ENCODE results near the gene SLC12A5.

Gene SLC12A5

DNA sequence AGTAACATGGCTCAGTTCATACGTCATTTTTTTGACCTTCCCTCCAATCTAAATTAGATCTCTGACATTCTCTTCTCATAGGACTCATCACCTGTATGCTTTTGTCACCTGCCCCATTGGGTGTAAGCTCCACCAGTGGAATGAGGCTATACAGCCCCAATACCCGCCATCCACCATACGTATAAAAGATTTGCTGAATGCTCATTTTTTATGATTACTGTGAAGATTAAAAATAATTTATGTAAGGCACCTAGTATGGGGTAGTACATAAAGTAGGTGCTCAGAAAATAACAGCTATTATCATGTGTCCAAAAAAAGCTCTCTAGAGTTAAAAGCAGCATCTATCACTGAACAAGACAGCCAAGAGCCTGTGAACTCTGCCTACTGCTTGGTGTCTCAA is 36.7 kb downstream of the SLC12A5 start:
- Histone ChIP-seq H3K9me2 (replicated peaks; ENCODE audit: insufficient read depth, low read length) (no peaks in the 10 kb centered on the region), H3F3A (ENCODE audit: insufficient read depth, low read length) (peaks cover under 1% of the 10 kb centered on the region; the same call in 1 of the 2 replicates), H3K79me2 (ENCODE audit: low read length) (no peaks in the 10 kb centered on the region), H3K4me2 (ENCODE audit: low read depth, low read length) (no peak overlapping the region), H3K27ac (ENCODE audit: low read length) (no peak overlapping the region), H3K9ac (ENCODE audit: low read length) (no peak overlapping the region), H3K4me1 (ENCODE audit: low read length) (peaks cover 8% of the 10 kb centered on the region), H3K36me3 (replicated peaks; ENCODE audit: insufficient read depth, low read length) (peaks cover 19% of the 10 kb centered on the region; the same call in 1 of the 2 replicates), H3K27me3 (replicated peaks; ENCODE audit: insufficient read depth, low read length) (no peaks in the 10 kb centered on the region), H4K20me1 (ENCODE audit: insufficient read depth, low read length) (no peaks in the 10 kb centered on the region), H3K9me3 (replicated peaks; ENCODE audit: insufficient read depth, low read length) (no peaks in the 10 kb centered on the region), H3K4me3 (ENCODE audit: low read length) (no peak overlapping the region), H2AFZ (ENCODE audit: low read length) (no peak overlapping the region)
- TF ChIP-seq EZH2phosphoT487 (IDR thresholded peaks at IDR 0.05; ENCODE audit: low read length) (no peak), EZH2 (optimal IDR thresholded peaks at IDR 0.05; ENCODE audit: low read depth, low read length) (no peak)
- TF ChIP-seq, protein P1, sequence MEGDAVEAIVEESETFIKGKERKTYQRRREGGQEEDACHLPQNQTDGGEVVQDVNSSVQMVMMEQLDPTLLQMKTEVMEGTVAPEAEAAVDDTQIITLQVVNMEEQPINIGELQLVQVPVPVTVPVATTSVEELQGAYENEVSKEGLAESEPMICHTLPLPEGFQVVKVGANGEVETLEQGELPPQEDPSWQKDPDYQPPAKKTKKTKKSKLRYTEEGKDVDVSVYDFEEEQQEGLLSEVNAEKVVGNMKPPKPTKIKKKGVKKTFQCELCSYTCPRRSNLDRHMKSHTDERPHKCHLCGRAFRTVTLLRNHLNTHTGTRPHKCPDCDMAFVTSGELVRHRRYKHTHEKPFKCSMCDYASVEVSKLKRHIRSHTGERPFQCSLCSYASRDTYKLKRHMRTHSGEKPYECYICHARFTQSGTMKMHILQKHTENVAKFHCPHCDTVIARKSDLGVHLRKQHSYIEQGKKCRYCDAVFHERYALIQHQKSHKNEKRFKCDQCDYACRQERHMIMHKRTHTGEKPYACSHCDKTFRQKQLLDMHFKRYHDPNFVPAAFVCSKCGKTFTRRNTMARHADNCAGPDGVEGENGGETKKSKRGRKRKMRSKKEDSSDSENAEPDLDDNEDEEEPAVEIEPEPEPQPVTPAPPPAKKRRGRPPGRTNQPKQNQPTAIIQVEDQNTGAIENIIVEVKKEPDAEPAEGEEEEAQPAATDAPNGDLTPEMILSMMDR (IDR thresholded peaks at IDR 0.05; ENCODE audit: low read length): no peak
- DNase-seq: no peak

DNA sequence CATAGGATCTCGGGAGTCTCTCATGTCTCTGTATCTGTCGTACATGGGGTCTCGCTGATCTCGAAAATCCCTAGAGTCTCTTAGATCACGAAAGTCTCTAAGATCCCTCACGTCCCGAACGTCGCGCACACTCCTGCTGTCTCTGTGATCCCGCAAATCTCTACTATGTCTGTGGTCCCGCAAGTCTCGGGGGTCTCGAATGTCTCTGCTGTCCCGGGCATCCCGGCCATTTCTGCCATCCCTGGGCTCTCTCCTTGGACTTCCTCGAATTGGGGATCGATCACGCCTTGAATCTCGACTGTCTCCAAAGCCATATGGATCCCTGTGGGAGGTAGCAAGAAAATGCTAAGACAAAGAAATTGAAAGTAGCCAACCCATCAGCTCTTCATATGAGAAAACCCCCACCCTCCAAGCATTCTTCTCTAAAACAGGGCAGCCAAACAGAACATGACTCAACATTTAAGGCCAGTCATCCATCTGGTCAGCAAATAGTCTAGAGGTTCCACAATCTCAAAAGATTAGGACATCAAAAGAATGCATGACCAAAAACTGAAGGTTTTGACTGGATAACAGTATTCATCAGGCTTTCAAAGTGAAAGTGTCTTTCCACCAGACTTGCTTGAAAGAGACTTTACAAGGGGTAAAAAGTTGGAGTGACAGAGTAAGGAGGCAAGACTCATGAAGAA is 41.3 kb downstream of the SLC12A5 start:
- H3K27me3 ChIP-seq (replicated peaks; ENCODE audit: insufficient read depth, low read length): no peaks in the 10 kb centered on the region
- no peak overlapping the region for H3K4me3 ChIP-seq (ENCODE audit: low read length)
- TF ChIP-seq, protein P1 (IDR thresholded peaks at IDR 0.05; ENCODE audit: low read length): no peak
- TF ChIP-seq EZH2 (optimal IDR thresholded peaks at IDR 0.05; ENCODE audit: low read depth, low read length): no peak
- TF ChIP-seq EZH2phosphoT487 (IDR thresholded peaks at IDR 0.05; ENCODE audit: low read length): no peak
- H3K9ac ChIP-seq (ENCODE audit: low read length): no peak overlapping the region
- H3K27ac ChIP-seq (ENCODE audit: low read length): no peak overlapping the region
- H3F3A ChIP-seq (ENCODE audit: insufficient read depth, low read length): no peaks in the 10 kb centered on the region
- no peaks in the 10 kb centered on the region for H3K9me2 ChIP-seq (replicated peaks; ENCODE audit: insufficient read depth, low read length)
- no peak for DNase-seq
- no peaks in the 10 kb centered on the region for H3K4me1 ChIP-seq (ENCODE audit: low read length)
- H3K9me3 ChIP-seq (replicated peaks; ENCODE audit: insufficient read depth, low read length): no peaks in the 10 kb centered on the region
- peaks cover 5% of the 10 kb centered on the region; the same call in 1 of the 2 replicates for H3K36me3 ChIP-seq (replicated peaks; ENCODE audit: insufficient read depth, low read length)
- 0 out of 2 replicates have a peak, but pooled peaks cover 3% of the 10 kb centered on the region for H3K79me2 ChIP-seq (ENCODE audit: low read length)
- no peaks in the 10 kb centered on the region for H4K20me1 ChIP-seq (ENCODE audit: insufficient read depth, low read length)
- H2AFZ ChIP-seq (ENCODE audit: low read length): no peak overlapping the region
- H3K4me2 ChIP-seq (ENCODE audit: low read depth, low read length): no peak overlapping the region

DNA sequence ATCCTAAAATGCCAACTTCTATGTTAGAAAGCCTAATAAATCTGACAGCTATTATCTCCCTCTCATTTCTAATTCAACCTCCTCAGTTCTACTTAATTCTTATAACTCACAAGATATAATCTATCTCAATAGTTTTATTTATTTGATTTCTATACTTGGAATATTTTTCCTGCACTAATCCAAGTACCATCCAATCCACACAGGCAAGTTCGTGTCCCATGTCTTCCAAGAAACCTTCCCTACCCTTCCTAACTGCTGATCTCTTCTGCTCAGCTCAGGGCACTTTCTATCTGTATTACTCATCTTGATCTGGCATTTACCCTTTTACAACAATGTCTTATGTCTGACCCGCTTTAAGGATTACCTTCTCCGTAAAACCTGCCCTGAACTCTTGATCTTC is 42.6 kb downstream of the SLC12A5 start:
- H3K4me1 ChIP-seq (ENCODE audit: low read length): no peaks in the 10 kb centered on the region
- H3K4me2 ChIP-seq (ENCODE audit: low read depth, low read length): no peak overlapping the region
- TF ChIP-seq EZH2phosphoT487 (IDR thresholded peaks at IDR 0.05; ENCODE audit: low read length) (no peak), EZH2 (optimal IDR thresholded peaks at IDR 0.05; ENCODE audit: low read depth, low read length) (no peak)
- TF ChIP-seq, protein P1 (IDR thresholded peaks at IDR 0.05; ENCODE audit: low read length): no peak
- no peak overlapping the region for H3K9ac ChIP-seq (ENCODE audit: low read length)
- H3F3A ChIP-seq (ENCODE audit: insufficient read depth, low read length): no peaks in the 10 kb centered on the region
- no peak for DNase-seq
- peaks cover 5% of the 10 kb centered on the region; the same call in 1 of the 2 replicates for H3K36me3 ChIP-seq (replicated peaks; ENCODE audit: insufficient read depth, low read length)
- no peaks in the 10 kb centered on the region for H3K9me3 ChIP-seq (replicated peaks; ENCODE audit: insufficient read depth, low read length)
- no peaks in the 10 kb centered on the region for H3K9me2 ChIP-seq (replicated peaks; ENCODE audit: insufficient read depth, low read length)
- no peaks in the 10 kb centered on the region for H4K20me1 ChIP-seq (ENCODE audit: insufficient read depth, low read length)
- H2AFZ ChIP-seq (ENCODE audit: low read length): no peak overlapping the region
- no peak overlapping the region for H3K4me3 ChIP-seq (ENCODE audit: low read length)
- no peak overlapping the region for H3K27ac ChIP-seq (ENCODE audit: low read length)
- H3K79me2 ChIP-seq (ENCODE audit: low read length): 0 out of 2 replicates have a peak, but pooled peaks cover 3% of the 10 kb centered on the region
- no peaks in the 10 kb centered on the region for H3K27me3 ChIP-seq (replicated peaks; ENCODE audit: insufficient read depth, low read length)
